Endometrial microvascular endothelial cells (primary cell): ENCODE data around the gene NRXN2. TPM values are rescaled to one million over a fixed set of nuclear protein-coding genes. Genes with fewer than 3 reads are reported as not detected.
"Not testable (repeated sequence)": the region's sequence is repeated elsewhere in the genome, so short reads cannot be mapped to it uniquely, and the experiment has no call there.

Experiments
- in situ Hi-C: cut with HindIII; loops from 2 replicates; pipeline ENCODE4 v1.10.0; 2017; ENCODE audit warnings: low sequenced_read_pairs, low pct_unique_long_range_greater_than_20kb; ENCODE audit errors: inconsistent ontology term
- total RNA-seq: library from RNA; depleted of rRNA; stranded (reverse); fragments of >200 nt; gene quantifications from one replicate; pipeline ENCODE4 v1.2.3, GENCODE V29; 2015; ENCODE audit errors: inconsistent ontology term

NRXN2 gene
- total RNA-seq, 1 donor from 2014 or later: not detected

DNA sequence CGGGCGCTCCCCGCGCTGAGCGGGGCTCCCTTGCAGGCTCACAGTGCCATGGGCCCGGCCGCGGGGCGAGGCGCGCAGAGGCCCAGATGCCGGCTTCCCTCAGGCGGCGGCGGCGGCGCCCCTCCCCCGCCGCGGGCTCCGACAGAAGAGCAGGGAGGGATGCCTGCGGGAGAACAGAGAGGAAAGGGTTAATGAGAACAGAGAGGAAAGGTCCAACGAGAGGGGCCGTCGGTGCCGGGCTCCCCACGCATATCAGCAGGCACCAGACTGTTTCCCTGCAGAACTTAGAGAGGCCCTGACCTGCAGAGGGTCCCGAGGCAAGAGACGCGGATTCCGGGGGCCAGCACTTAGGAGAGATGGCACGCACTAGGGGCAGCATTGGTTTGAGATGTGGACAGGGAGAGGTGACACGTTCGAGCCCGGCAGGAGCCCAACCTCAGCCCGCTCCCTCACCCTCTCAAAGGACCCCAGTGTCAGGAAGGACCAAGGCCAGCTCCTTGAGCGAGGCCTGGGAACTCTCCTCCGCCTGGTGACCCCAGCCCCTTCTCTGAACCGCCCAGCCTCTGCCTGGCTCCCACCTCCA, 9.1 kb downstream of the NRXN2 start:
- in situ Hi-C loops: no loop called here

DNA sequence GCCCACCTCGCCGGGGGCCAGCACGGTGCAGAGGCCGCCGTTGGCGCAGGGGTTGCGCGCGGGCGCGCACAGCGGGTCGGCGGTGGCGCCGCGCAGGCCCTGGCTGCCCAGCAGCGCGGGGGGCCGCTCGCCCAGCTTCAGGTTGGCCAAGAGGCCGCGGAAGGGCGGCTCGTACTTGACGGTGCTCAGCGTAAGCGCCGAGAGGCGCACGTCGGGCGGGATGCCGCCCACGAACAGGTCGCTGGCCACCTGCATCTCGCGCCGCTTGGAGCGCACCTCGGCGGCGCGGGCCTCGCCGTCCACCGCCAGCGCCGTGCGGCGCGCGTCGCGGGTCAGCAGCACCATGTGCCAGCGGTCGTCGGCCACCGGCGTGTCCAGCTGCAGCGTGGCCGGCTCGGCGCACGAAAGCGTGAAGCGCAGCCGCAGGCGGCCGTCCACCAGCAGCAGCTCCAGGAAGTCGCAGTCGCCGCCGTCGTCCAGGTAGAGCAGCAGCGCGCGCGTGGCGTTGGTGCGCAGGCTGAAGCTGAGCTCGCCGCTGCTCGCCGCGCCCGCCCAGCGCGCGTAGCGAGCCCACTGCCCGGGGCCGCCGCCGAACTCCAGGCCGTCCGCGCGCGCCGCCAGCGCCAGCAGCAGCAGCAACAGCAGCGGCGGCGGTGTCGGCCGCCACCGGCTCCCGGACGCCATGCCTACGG, 9.8 kb downstream of the NRXN2 start:
- in situ Hi-C loops: no loop called here

DNA sequence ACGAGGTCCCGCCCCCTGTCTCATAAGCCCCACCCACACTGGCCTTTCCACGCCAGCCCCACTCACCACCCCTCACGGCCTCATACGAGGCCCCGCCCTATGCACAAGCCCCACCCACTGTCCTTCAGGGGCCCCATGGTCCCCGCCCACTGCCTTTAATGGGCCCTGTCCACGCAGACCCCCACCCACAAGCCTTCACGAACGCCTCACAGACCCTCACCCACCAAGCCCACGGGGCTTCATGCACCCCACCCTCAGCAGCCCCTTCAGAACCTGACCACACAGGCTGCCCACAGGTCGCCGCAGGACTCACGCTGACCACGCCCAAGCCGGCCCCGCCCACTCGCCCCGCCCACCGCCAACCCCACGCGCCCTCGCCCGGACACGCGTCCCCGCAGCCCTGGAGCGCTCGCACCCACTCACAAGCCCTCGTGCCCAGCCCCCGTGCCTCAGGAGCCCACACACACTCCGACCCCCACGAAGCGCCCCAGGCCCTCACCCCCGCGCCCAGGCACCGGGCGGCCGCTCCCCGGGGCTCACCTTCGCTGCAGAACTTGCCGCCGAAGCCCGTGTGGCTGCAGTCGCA, 10.5 kb downstream of the NRXN2 start:
- in situ Hi-C loops: no loop called here

DNA sequence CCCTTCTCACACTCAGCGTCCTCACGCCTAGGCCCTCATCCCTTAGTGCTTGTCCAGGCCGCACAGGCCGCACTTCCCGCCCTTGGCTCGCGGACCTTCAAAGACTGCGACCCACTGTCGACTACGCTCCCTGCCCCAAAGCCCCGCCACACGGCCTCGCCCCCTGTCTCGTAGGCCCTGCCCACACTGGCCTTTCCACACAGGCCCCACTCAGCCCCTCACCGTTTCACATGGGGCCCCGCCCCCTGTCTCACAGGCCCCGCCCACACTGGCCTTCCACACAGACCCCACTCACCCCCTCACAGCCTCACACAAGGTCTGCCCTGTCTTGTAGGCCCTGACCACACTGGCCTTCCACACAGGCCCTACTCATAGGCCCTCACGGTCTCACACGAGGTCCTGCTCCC, 11.0 kb downstream of the NRXN2 start:
- in situ Hi-C loops: no loop called here

GRCh38 chr11:64711138-64711955, 11.7 kb downstream of the NRXN2 start:
- in situ Hi-C loops: no loop called here

DNA sequence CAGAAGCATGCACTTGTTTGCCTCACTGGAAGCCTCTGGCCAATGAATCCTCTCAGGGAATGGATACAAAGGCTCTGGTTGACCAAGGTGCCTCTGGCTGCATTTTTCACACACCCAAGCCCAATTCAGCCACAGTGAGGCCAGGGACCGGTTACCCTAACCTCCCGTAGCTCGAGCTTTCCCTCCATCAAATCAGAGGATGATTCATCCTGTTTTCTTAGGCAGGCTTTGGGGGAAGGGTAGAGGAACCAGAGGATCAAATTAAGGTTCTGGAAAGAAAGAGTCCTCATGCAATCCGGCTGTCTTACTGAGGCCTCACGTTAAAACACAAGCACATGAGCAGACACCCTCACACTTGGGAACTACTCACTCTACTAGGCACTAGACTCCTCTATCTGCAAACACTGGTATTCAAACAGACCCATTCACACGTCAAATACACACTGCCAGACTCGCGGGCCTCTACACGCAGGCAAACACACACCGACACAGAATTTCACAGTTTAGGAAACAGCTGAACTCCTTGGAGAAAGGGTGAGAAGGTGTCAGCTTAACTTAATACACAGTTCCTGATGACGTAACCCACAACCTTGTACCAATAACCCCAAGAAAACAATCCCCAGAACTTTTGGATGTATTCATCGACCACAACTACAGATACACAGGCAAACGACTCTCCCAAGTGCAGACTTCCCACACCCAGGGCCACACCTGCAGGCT, 12.4 kb downstream of the NRXN2 start:
- in situ Hi-C loops: no loop called here

GRCh38 chr11:64705501-64705900, 17.5 kb downstream of the NRXN2 start:
- in situ Hi-C loops: no loop called here

- in situ Hi-C loops: no loop called here
These were observed 19.9 kb downstream of the NRXN2 start for GRCh38 chr11:64703048-64703447.

GRCh38 chr11:64701956-64702355, 21.0 kb downstream of the NRXN2 start:
- in situ Hi-C loops: not testable (repeated sequence)

DNA sequence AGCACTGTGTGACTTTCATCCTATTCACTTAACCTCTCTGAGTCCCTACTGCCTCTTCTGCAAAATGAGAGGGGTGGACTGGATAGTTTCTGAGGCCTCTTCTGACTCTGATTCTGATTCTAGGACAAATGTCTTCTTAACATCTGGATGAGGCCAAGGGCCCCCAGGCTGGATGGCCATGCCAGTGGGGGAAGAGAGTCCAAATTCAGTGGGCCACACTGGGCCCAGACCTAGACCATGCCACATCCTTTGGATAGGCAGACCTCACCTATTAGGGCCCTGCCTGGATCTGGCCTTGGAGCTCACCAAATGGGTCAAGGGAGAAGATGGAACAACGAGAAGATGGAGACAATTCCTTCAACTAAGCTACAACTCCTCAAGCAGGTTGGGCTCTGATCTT, 24.6 kb downstream of the NRXN2 start:
- in situ Hi-C loops: no loop called here

- in situ Hi-C loops: no loop called here
These were observed 25.2 kb downstream of the NRXN2 start for GRCh38 chr11:64697663-64698375.

- in situ Hi-C loops: no loop called here
These were observed 27.0 kb downstream of the NRXN2 start for GRCh38 chr11:64696045-64696444.

GRCh38 chr11:64695548-64695947, 27.4 kb downstream of the NRXN2 start:
- in situ Hi-C loops: no loop called here

DNA sequence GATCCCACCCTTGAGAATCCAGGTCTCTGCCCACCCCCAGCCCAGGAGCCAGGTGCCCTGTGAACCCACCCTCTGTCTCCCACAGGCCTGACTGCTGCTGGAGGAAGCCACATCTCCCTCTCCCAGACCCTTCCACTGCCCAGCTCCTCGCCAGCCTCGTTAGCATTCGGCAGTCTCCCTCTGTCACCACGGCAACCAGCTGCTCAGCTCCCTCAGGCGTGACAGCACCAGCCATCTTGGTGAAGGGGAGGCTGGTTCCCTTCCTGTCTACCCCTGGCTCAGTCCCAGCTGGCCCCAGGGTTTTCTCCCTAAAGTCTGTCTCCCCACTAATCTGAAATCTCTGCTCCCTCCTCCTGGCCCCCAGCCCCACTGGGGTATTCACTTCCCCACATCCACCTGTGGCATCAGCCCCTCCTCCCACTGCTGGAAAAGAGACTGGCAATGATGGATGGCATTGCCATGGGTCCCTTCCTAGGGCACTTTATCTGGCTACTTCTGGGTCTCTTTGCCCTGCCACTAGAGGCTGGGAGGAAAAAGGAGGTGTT, 28.1 kb downstream of the NRXN2 start:
- in situ Hi-C loops: no loop called here

DNA sequence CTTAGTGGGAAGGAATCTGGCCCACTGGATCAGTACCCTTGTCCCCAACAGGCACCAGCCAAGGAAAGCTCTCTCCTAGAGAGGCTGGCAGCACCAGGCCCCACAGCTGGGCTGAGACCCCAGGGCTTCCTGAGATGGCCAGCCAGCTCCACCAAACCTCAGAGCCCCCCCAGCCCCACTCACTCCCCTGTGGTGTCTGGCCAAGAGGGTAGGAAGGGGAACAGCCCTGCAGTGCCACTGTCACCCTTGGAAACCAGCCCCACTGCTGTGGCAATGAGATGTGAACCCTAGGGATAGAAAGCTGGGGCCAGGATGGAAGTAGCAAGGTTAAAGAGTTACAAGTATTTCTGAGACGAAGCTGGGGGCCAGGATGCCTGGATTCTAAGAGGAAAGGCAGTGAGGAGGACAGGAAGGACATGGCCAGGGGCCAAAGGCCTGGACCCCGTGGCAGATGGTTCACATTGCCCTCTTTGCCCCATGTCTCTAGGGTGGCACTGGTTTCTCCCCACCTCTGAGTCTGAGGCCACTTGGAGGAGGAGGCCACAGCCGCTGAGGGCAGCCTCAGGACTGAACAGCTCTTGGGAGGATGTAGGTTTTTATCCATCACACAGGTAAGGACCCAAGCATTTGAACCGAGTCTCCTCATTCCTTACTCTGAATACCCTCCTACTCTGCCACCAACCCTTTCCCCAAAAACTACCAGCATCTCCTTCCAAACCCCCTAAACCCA, 28.8 kb downstream of the NRXN2 start:
- in situ Hi-C loops: no loop called here

GRCh38 chr11:64692764-64693331, 30.1 kb downstream of the NRXN2 start:
- in situ Hi-C loops: no loop called here

DNA sequence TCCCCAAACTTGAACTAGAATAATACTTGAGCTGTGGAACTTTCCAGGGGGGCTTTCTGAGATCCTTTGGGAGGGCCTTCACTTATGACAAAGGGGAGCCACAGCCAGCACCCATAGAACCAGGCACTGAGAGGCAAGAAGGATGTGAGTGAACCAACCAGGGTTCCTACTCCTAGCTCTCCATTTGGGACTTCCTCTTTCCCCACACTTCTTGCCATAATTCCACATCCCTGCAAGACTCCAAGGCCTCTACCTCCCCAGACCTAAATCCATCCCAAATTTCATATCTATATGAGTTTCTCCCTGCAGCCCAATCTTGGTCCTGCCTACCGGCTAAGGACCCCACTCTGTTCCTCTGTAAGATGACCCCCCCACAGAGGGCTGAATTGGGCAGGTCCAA, 31.5 kb downstream of the NRXN2 start:
- in situ Hi-C loops: no loop called here
